Keratinocyte (primary cell): ENCODE measurements around the gene PTK7. TPM values are rescaled to one million over a fixed set of nuclear protein-coding genes. Genes with fewer than 3 reads are reported as not detected.

Source experiments
- DNase-seq: peaks from one replicate; pipeline ENCODE4 v3.0.0-alpha.2; 2011; ENCODE audit warnings: low read depth, missing footprints, low spot score
- FAIRE-seq: peaks from 2 replicates; lab custom pipeline; 2011; peaks lifted over from hg19 to GRCh38; lab: Jason Lieb, UNC
- H2AFZ ChIP-seq: 2 replicates; pipeline ENCODE4 v1.6.0; 2012; ENCODE audit warnings: low read length, control low read depth, inconsistent platforms; ENCODE audit not compliant: control insufficient read depth
- H3K27ac ChIP-seq: 2 replicates; pipeline ENCODE4 v1.5.1; 2011; ENCODE audit warnings: low read length; ENCODE audit not compliant: control insufficient read depth, insufficient read depth
- H3K27me3 ChIP-seq: 3 replicates; pipeline ENCODE4 v1.6.0; 2011; ENCODE audit warnings: low read length; ENCODE audit not compliant: control insufficient read depth, insufficient read depth; ENCODE audit errors: extremely low read depth
- H3K36me3 ChIP-seq, 2 experiments: 2 replicates in 1 of 2; 3 replicates in 1 of 2; pipeline ENCODE4 v1.5.1; 2011; ENCODE audit warnings: low read length in 2 of 2, mild to moderate bottlenecking in 1 of 2; ENCODE audit not compliant: control insufficient read depth in 2 of 2, insufficient read depth in 2 of 2; ENCODE audit errors: extremely low read depth in 1 of 2
- H3K4me1 ChIP-seq: 3 replicates; pipeline ENCODE4 v1.5.1; 2011; ENCODE audit warnings: low read length; ENCODE audit not compliant: control insufficient read depth, insufficient read depth; ENCODE audit errors: extremely low read depth
- H3K4me2 ChIP-seq: 3 replicates; pipeline ENCODE4 v1.6.0; 2011; ENCODE audit warnings: low read depth, low read length; ENCODE audit not compliant: control insufficient read depth, insufficient read depth; ENCODE audit errors: extremely low read depth
- H3K4me3 ChIP-seq, 3 experiments: fragments of 200-600 bp in 1 of 3; sonication (generic) in 1 of 3; 2 replicates in 2 of 3; 3 replicates in 1 of 3; pipeline ENCODE4 v1.5.1; 2011 to 2016; ENCODE audit warnings: low read length in 3 of 3, mild to moderate bottlenecking in 3 of 3, control low read depth in 2 of 3, inconsistent platforms in 1 of 3, low read depth in 1 of 3, mixed read lengths in 1 of 3, mixed run types in 1 of 3, moderate library complexity in 1 of 3; ENCODE audit not compliant: control insufficient read depth in 2 of 3, insufficient read depth in 2 of 3; ENCODE audit errors: extremely low read depth in 1 of 3
- H3K79me2 ChIP-seq: 2 replicates; pipeline ENCODE4 v1.6.0; 2012; ENCODE audit warnings: low read length; ENCODE audit not compliant: control insufficient read depth, insufficient read depth
- H3K9ac ChIP-seq: 3 replicates; pipeline ENCODE4 v1.6.0; 2011; ENCODE audit warnings: low read length; ENCODE audit not compliant: control insufficient read depth, insufficient read depth; ENCODE audit errors: extremely low read depth
- H3K9me1 ChIP-seq: 3 replicates; pipeline ENCODE4 v1.6.0; 2011; ENCODE audit warnings: low read length; ENCODE audit not compliant: control insufficient read depth, insufficient read depth; ENCODE audit errors: extremely low read depth
- H3K9me3 ChIP-seq: 2 replicates; pipeline ENCODE4 v1.5.1; 2012; ENCODE audit warnings: low read depth, low read length; ENCODE audit not compliant: control insufficient read depth
- H4K20me1 ChIP-seq: 3 replicates; pipeline ENCODE4 v1.6.0; 2011; ENCODE audit warnings: low read length; ENCODE audit not compliant: control insufficient read depth, insufficient read depth; ENCODE audit errors: extremely low read depth
- CTCF ChIP-seq, 3 experiments: IDR thresholded peaks in 1 of 3; conservative IDR thresholded peaks in 1 of 3; optimal IDR thresholded peaks in 1 of 3; 2 replicates in 2 of 3; 3 replicates in 1 of 3; pipeline versions ENCODE3 to v1.5.1; 2011; ENCODE audit warnings: low read length in 3 of 3, mild to moderate bottlenecking in 3 of 3, moderate library complexity in 2 of 3, control low read depth in 1 of 3, inconsistent platforms in 1 of 3; ENCODE audit not compliant: insufficient read depth in 2 of 3; ENCODE audit errors: extremely low read depth in 1 of 3
- EZH2 ChIP-seq: IDR thresholded peaks from one replicate; pipeline ENCODE4 v1.6.1; 2012; ENCODE audit warnings: inconsistent platforms, mild to moderate bottlenecking, low read length, moderate library complexity
- dilution Hi-C: fragments of 300-500 bp; cut with MboI; formaldehyde crosslinking; loops from one replicate; pipeline ENCODE4 v1.7.0; 2020; ENCODE audit warnings: low sequenced_read_pairs; ENCODE audit not compliant: extremely low pct_ligation_motif_present
- polyA plus RNA-seq, 5 experiments: library from polyadenylated mRNA; depleted of rRNA in 3 of 5; stranded (reverse) in 3 of 5; stranded (forward) in 1 of 5; unstranded in 1 of 5; fragments of >200 nt; gene quantifications; 1 replicate in 1 of 5; 2 replicates in 3 of 5; 3 replicates in 1 of 5; pipeline versions ENCODE4 v1.2.1 to v1.2.3, GENCODE V29; 2011 to 2012; ENCODE audit warnings: missing spikeins in 2 of 5, low read depth in 1 of 5, low replicate concordance in 1 of 5

The PTK7 gene
- polyA plus RNA-seq, 1 donor (not counting 4 experiments of a cell fraction or from before 2014, with no cell fraction given), result 58.8 TPM

DNA sequence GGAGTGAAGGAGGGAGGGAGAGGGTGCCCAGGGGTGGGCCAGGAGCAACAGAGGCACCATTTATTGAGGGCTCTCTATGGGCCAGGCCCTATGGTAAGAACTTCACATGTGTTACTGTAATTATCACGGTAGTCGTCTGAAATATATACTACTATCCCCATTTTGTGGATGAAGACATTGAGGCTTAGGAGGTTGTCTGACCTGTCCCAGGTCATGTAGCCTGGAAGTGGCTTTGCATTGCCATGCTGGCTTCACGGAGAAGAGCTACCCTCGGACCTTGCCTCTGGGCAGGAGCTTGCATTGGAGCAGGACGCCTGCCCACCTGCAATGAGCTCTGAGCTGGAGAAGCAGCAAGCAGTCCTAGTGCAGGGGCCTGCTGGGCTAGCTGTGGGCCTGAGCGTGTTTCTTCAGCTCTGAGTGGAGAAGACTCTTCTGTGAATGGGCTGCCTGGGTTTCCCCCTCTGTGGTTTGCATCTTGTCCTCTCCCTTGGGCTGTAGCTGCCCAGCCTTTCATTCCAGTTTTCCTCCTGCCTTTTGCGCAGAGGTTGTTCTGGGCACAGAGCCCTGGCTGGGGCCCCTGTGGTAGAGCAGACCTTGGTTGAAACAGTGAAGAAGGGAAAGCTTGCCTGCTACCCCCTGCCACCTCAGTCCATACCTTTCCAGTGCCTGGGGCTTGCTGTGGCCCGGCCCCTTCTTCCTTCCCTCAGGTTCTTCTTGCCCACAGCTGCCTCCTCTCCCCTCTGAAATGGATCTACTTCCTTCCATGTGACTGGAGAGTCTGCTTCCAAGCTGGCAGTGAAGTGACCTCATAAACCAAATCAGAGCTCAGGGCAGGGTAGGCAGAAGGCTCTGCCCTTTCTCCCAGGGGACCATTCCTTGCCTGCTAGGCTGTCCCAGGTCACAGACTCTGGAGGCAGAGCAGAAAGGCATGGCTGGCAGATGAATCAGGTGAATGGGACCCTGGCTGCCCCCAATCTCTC lies 70.9 kb downstream of the PTK7 start:
- dilution Hi-C loops, result no loop called here
- DNase-seq, result no peak
- no peak overlapping the region for H3K27ac ChIP-seq

GRCh38 chr6:43147691-43148477 lies 71.8 kb downstream of the PTK7 start:
- dilution Hi-C loops, result no loop called here
- Histone ChIP-seq H3K9me1 (no peaks in the 10 kb centered on the region), H3K79me2 (no peaks in the 10 kb centered on the region), H3K4me3 (no peak overlapping the region), H3K36me3 (peaks cover 14 to 33% of the 10 kb centered on the region in 2 experiments), H3K27me3 (no peaks in the 10 kb centered on the region), H3K9ac (no peak overlapping the region), H3K27ac (no peak overlapping the region), H3K4me2 (no peak overlapping the region), H3K9me3 (no peaks in the 10 kb centered on the region), H2AFZ (no peak overlapping the region), H4K20me1 (no peaks in the 10 kb centered on the region), H3K4me1 (peaks cover 27% of the 10 kb centered on the region)
- TF ChIP-seq CTCF (optimal IDR thresholded peaks at IDR 0.05 in 1 of 3, IDR thresholded peaks at IDR 0.05 in 1 of 3, conservative IDR thresholded peaks at IDR 0.05 in 1 of 3; ENCODE audit: extremely low read depth in 1 of 3, insufficient read depth in 2 of 3, low read length in 3 of 3) (no peak), EZH2 (no peak)
- FAIRE-seq (no peak), DNase-seq (no peak)

More for the DNA sequence above, 70.9 kb downstream of the PTK7 start:
- Histone ChIP-seq H3K27me3 (no peaks in the 10 kb centered on the region), H3K4me2 (no peak overlapping the region), H3K79me2 (no peaks in the 10 kb centered on the region), H2AFZ (no peak overlapping the region), H3K4me3 (no peak overlapping the region), H3K9me3 (no peaks in the 10 kb centered on the region), H3K36me3 (peaks cover 16 to 33% of the 10 kb centered on the region in 2 experiments), H3K9ac (no peak overlapping the region), H4K20me1 (no peaks in the 10 kb centered on the region), H3K9me1 (no peaks in the 10 kb centered on the region), H3K4me1 (peaks cover 27% of the 10 kb centered on the region)
- TF ChIP-seq EZH2, result no peak
- no peak for TF ChIP-seq CTCF (optimal IDR thresholded peaks at IDR 0.05 in 1 of 3, IDR thresholded peaks at IDR 0.05 in 1 of 3, conservative IDR thresholded peaks at IDR 0.05 in 1 of 3; ENCODE audit: extremely low read depth in 1 of 3, insufficient read depth in 2 of 3, low read length in 3 of 3)
- no peak for FAIRE-seq
